ENCODE results near the gene AKR1D1. TPM values are rescaled to one million over a fixed set of nuclear protein-coding genes. Genes with fewer than 3 reads are reported as not detected.

AKR1D1 gene
- total RNA-seq, 1 experiment from 2014 or later: not detected

GRCh38 chr7:138167869-138168296, 91.6 kb downstream of the AKR1D1 start:
- TF ChIP-seq CTCF (conservative IDR thresholded peaks at IDR 0.05) (no peak), EZH2 (IDR thresholded peaks at IDR 0.05; ENCODE audit: low read depth) (no peak)
- no peaks in the 10 kb centered on the region for H3K79me2 ChIP-seq (ENCODE audit: low read depth)
- intact Hi-C loops (cut with micrococcal nuclease; ENCODE audit: unreplicated experiment): loop anchor here (2.0 to 10.0 kb wide), 2 partner anchors 263 to 293 kb away; partner anchors contain the start of gene TRIM24
- no peaks in the 10 kb centered on the region for H3K36me3 ChIP-seq (ENCODE audit: low read depth)
- H2AFZ ChIP-seq: no peak overlapping the region
- H4K20me1 ChIP-seq (ENCODE audit: insufficient read depth): no peaks in the 10 kb centered on the region
- ChIA-PET POLR2A (ENCODE audit: unreplicated experiment) (no interaction called here), CTCF (no interaction called here)
- H3K4me3 ChIP-seq: no peak overlapping the region
- H3K4me2 ChIP-seq: no peak overlapping the region
- peaks cover 9% of the 10 kb centered on the region; the same call in 1 of the 2 replicates for H3K9me3 ChIP-seq (ENCODE audit: insufficient read depth, low read depth)
- DNase-seq: no peak
- H3K27me3 ChIP-seq (ENCODE audit: insufficient read depth, low read depth): no peaks in the 10 kb centered on the region
- no peaks in the 10 kb centered on the region for H3K4me1 ChIP-seq (replicated peaks; ENCODE audit: insufficient read depth)
- no peak overlapping the region for H3K27ac ChIP-seq
- no TSS peak for BruUV-seq (replicated peaks)
- H3K9me2 ChIP-seq (ENCODE audit: insufficient read depth): no peaks in the 10 kb centered on the region
- H3F3A ChIP-seq (ENCODE audit: insufficient read depth, low read depth): no peaks in the 10 kb centered on the region

Other genes starting within 250 kb of the AKR1D1 start
- gene DGKI, start 229.5 kb upstream of the AKR1D1 start, total RNA-seq (2021): 0.41 and 0.65 TPM in 2 replicates
- gene CREB3L2, start 74.4 kb upstream of the AKR1D1 start, total RNA-seq (2021): 41.2 and 41.9 TPM in 2 replicates

All from PC-9 (cell line).